ENCODE results near the gene VPS37C.

VPS37C gene

GRCh38 chr11:61152816-61153592, 8.2 kb downstream of the VPS37C start:
- DNase-seq = no peak

GRCh38 chr11:61151545-61152252, 9.5 kb downstream of the VPS37C start:
- DNase-seq = no peak

DNA sequence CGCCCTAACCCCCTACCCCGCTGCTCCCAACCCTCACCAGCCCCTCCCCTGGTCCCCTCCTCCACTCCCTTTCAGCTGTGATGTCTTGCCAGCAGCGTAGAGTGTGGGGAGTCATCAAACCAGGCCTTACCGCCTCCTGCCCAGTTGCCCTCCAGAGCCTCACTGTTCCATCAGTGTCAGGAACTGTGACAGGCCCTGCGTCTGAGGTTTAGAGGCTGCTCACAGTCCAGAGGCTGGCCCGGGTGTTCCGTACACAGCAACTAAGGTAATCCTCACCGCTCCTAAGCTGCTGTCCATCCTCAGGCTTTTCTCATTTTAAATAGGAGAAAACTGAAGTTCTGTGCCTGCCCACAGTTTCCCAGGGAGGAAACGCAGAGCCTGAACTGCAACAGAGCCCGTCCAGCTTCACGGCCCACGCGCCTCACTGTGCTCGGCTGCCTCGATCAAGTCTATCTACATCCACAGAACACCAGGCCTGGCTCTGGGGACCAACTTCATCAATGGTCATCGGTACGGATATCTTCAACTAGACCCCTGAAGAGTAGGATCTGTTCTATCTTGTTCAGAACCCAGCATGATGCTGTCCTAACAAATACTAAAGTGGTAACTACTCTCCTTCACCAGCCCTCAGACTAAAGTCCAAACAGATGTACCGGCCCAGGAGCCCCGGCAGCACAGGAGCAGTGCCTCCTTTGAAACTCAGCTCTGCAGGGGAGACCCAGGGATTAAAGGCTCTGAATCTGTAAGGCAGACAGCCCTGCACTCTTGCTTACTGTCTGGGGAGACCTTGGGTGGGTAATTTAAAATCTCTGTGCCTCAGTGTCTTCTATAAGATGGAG, 10.3 kb downstream of the VPS37C start:
- no peak for DNase-seq

DNA sequence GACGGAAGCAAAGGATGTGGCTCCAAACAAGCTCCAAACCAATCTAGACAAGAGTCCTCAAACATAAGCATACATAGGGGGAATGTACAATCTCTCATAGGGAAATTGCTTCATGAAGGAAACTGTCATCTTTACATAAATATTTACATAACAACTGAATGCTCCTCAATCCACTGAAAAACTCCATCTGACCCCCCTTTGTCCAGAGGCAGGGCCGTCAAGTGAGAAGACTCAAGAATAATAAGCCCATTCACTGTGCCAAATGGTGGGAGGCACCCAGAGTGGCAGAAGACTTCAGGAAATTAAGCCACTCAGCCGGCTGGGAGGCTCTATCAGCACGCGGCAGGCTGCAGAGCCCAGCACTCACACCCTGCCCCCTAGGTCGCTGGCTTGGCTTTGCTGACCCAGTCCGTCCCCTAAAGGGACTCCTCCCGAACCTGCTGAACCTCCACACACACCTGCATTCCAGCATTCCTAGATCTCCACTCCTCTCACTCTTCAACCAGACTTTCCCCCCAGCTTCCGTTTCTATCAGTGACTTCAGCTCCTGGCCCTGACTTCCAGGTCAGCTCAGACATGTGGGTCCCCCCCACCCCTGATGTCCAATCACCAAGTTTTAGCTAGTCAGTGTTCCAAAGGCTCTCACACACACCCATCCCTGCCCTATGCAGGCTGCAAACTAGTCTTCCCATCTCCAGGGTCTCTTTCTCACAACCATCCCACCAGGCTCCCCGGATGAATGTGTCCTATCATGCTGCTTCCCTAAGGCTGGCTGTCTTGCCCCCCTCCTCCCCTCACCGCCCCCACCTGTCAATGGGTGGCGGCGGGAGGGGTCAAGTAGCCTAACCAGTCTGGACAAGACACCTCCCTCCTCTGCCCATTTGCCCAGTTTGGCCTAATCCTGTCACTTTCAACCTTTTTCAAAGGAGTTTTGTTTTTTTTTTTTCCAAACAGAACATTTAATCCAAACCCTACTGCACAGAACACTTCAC, 11.3 kb downstream of the VPS37C start:
- peak; percentile 80 for DNase-seq

DNA sequence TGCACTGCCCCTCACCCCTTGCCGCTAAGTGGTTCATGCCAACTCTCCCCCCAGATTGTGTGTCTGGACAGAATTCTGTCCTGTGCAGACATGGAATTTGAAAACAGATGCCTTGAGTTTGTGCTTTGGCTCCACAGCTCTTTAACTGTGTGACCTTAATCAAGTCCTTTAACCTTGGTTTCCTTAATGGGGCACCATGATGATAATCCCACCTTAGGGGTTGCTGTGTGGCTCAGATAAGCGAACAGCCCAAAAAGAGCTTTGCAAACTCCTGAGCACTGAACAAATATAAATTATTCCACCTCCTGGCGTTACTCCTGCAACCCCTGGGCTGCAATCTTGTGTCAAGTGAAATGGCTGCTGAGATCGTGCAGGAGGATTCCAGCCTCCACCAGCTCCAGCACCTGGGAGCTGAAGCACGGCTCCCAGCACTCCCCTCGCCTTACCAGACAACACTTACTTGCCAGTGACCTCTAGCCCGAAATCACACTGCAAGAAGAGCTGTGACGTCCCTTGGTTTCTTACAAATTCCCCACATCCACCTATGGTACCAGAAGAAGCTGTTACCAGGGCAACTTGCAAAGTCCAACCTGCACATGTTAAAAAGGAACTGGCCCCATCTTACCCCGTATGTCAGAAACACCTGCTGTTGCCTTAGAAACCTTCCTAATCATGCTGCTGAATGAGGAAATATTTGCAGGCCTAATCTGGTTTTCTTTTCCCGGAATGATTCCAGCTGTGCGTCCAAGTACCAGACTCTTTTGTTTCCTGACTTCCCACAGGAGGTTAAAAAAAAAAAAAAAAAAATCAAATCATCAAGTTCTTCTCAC, 13.2 kb downstream of the VPS37C start:
- DNase-seq = peak; percentile 49

DNA sequence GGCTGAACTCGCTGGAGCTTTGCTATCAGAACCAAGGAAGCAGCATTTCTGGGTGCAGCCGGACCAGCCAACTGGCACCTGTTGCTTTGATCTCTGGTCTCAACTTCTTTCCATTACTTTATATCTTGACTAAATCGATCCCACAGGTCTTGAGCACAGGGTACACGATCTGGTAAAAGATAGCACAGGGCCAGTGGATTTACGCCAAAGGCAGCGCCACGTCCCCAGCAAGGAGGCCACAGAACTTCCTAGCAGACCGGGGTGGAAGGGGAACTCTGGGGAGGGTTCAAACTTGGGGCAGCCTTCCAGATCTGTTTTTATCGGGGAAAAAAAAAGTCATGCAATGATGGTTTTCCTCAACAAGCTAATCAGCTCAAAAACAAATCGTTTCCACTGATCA, 14.0 kb downstream of the VPS37C start:
- no peak for DNase-seq

DNA sequence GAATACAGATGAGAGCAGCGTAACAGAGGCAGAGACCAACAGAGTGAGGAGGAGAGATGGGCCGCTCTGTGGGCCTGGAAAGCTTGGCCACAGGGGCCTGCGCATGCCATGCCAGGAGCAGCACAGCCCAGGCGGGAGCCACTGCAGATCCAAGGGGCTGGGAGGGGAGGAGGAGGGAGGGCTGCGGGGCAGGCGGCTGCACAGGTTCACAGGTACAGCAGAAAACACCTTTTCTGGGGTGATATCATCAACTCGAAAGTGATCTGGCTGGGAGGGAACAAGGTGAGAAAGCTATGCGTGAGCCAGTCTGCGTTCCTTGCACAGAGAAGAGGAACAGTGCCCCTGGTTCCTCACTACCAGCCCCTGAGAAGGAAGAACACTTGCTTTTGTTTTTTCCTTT, 14.8 kb downstream of the VPS37C start:
- DNase-seq = no peak

DNA sequence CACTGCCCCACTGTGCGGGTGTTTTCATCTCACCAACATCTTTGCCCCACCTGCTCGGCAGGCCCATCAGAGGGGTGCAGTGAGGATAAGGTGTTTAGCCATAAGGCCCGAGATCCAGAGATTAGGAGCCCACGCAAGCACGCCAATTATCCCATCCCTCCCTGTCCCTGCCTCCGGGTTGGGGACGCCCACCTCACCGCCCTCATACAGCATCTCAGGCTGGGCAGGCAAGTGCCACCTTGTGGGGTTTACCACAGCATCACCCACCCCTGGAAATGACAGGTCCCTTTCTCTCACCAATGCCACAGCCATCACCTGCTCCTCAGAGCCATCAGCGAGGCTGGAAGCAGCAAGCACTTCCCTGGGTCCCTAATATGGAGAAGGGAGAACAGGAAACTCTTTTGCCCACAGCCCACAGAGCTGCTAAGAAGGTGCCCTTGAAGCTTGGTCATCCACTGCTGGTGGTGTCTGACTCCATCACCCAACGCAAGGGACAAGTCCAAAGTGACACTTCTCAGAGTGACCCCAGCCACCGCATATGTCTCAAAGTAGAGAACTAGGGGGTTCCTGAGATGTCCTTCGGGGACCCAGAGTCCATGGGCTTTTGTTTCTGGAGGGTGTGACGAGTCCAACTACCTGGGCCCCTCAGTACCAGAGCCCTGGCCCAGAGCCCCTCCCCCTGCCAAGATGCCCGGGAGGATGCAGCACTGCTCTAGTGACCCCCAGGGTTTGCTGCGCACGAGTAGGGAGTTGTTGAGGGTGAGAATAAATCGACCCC, 15.8 kb downstream of the VPS37C start:
- no peak for DNase-seq

GRCh38 chr11:61144511-61145179, 16.6 kb downstream of the VPS37C start:
- no peak for DNase-seq

- no peak for DNase-seq
These were observed 18.8 kb downstream of the VPS37C start for GRCh38 chr11:61142424-61142823.

DNA sequence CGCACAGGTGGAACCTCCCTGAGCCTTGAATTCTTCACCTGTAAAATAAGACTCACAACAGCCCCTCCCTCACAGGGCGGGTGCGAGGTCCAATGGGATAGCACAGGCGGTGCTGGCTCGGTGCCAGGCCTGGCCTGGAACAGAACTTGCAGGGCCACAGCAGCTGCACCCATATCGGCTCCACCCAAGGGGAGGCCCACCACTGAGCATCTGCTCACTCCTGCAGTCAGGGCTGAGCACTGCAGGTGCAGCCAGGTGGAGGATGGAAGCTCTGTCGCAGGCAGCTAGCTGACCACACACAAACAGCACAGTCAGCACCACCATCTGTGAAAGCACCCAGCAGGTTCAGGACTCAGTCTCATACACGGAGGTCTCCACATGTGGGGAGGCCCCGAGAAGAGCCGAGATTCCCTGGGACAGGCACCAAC, 19.6 kb downstream of the VPS37C start:
- peak; percentile 45 for DNase-seq

DNA sequence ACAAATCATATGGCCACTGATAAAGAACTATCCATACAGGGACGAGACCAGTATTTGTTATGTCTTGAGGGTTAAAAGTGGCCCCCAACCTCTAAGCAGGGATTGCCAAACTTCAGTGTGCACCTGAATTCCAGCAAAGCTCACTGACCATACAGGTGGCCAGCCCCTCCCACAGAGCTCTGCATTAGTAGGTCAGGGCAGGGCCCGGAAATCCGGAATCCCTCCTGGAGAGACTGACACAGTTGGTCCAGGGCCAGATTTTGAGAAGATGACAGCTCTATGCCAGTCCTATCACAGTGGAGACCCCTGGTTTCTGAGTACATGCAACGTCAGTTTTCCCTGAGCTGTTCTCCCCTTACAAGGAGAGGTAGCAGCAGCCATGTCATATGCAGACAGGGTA, 20.8 kb downstream of the VPS37C start:
- DNase-seq = no peak

DNA sequence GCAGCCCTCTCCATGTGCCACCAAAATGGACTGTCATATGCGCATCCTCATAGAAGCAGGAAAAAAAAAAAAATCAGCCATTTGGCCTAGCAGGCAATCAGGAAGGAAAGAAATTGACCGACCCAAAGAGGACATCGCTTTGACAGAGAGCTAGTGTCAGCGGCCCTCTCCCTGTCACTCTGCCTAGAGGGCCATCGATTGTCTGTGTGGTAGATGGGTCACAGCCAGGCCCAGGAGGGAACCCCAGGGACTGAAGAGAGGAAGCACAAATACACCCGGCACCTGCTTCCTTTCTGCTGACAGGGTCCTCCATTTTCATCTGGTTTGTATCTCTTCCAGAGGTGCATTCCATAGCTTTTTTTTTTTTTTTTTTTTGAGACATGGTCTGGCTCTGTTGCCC, 21.8 kb downstream of the VPS37C start:
- no peak for DNase-seq

- no peak for DNase-seq
These were observed 22.3 kb downstream of the VPS37C start for GRCh38 chr11:61138935-61139334.

- DNase-seq = no peak
These were observed 26.4 kb downstream of the VPS37C start for GRCh38 chr11:61134801-61135257.

DNA sequence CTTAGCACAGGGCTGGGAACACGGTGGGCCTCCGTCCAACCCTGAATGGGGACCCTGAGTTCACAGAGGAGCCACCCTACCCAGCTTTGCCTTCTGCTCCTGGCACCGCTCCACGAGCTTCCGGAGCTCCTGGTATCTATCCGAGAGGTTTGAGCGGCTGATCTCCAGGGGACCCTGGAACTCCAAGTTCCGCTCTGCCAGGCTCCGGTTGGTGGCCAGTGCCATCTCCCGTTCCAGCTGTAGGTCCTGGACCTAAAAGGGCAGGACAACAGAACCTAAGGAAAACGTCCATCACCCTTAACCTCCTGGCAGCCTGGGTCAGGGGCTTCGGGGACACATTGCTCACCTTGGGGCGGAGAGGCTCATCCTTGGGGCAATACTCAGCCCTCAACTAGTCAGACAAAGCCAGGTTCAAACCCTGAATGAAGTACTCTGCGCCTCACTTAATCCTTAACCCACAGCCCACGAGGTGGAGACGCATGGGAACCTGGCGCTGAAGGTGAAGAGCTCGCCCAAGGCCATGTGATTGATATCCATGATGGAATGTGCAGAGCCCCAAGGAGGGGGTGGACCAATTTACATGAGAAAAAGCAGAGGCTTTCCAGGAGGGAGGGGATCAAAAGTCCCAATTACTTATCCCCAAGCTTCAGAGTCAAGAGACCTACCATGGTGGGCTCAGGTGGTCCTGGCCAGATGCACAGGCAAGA, 27.1 kb downstream of the VPS37C start:
- DNase-seq = no peak

GRCh38 chr11:61133145-61133544, 28.1 kb downstream of the VPS37C start:
- DNase-seq = no peak

GRCh38 chr11:61132646-61133045, 28.6 kb downstream of the VPS37C start:
- no peak for DNase-seq

GRCh38 chr11:61131998-61132555, 29.1 kb downstream of the VPS37C start:
- DNase-seq = no peak
